Lung (tissue), 12 donors: ENCODE results near the gene ESYT3. TPM values are rescaled to one million over a fixed set of nuclear protein-coding genes. Genes with fewer than 3 reads are reported as not detected.
A peak's percentile ranks its signal among the peaks of the same experiment; 100 is the strongest.
"Not testable (repeated sequence)": the region's sequence is repeated elsewhere in the genome, so short reads cannot be mapped to it uniquely, and the experiment has no call there.

Experiments used
- ATAC-seq: fragments of 200-7000 bp; cut with Tn5 transposase; one replicate; pipeline ENCODE4 v1.9.1; 2020; ENCODE audit warnings: moderate number of reproducible peaks; ENCODE audit not compliant: insufficient read depth, low FRiP score
- DNase-seq, 3 donors: peaks; one replicate each; pipeline ENCODE4 v3.0.0-alpha.2; 2013 to 2017
- H3K27ac ChIP-seq, 2 donors: one replicate each; pipeline ENCODE4 v1.5.1; 2013; ENCODE audit warnings: mild to moderate bottlenecking in 2 of 2, moderate library complexity in 2 of 2, control low read depth in 1 of 2, inconsistent platforms in 1 of 2, low read depth in 1 of 2, low read length in 1 of 2
- H3K27me3 ChIP-seq, 3 donors: one replicate each; pipeline ENCODE4 v1.5.1; 2013; ENCODE audit warnings: low read length in 2 of 3; ENCODE audit not compliant: control insufficient read depth in 3 of 3, insufficient read depth in 3 of 3
- H3K36me3 ChIP-seq, 4 donors: one replicate each; pipeline ENCODE4 v1.5.1; 2013; ENCODE audit warnings: low read length in 4 of 4, mild to moderate bottlenecking in 1 of 4, moderate library complexity in 1 of 4; ENCODE audit not compliant: control insufficient read depth in 4 of 4, insufficient read depth in 4 of 4
- H3K4me1 ChIP-seq, 5 donors: one replicate each; pipeline ENCODE4 v1.5.1; 2013; ENCODE audit warnings: low read length in 5 of 5, mild to moderate bottlenecking in 2 of 5, moderate library complexity in 1 of 5; ENCODE audit not compliant: control insufficient read depth in 5 of 5, insufficient read depth in 5 of 5
- H3K4me3 ChIP-seq: one replicate; pipeline ENCODE4 v1.5.1; 2013; ENCODE audit warnings: mild to moderate bottlenecking, control low read depth, moderate library complexity
- H3K9ac ChIP-seq, 2 donors: one replicate each; pipeline ENCODE4 v1.5.1; 2013; ENCODE audit warnings: low read length in 2 of 2, control low read depth in 1 of 2; ENCODE audit not compliant: insufficient read depth in 1 of 2
- H3K9me3 ChIP-seq, 4 donors: one replicate each; pipeline ENCODE4 v1.5.1; 2013; ENCODE audit warnings: low read length in 3 of 4, mild to moderate bottlenecking in 1 of 4, moderate library complexity in 1 of 4; ENCODE audit not compliant: control insufficient read depth in 4 of 4, insufficient read depth in 3 of 4
- WGBS, 2 donors: extraction: QIAGEN DNeasy Blood & Tissue Kit; methylation state at CpG; one replicate each; pipeline ENCODE4 v1.1.7; 2013; 5-methylcytosine and 5-hydroxymethylcytosine counted together
- polyA plus RNA-seq, 2 donors: library from polyadenylated mRNA; stranded (reverse); fragments of 200-250 nt; gene quantifications; one replicate each; pipeline ENCODE4 v1.2.1, GENCODE V29; 2013
- total RNA-seq, 2 donors: library from RNA; depleted of rRNA in 1 of 2; stranded (reverse); fragments of >200 nt in 1 of 2; gene quantifications; one replicate each; pipeline ENCODE4 v1.2.1, GENCODE V29; 2014 to 2021
- TF ChIP-seq, protein P1 (sequence below): IDR thresholded peaks from 2 replicates; pipeline ENCODE4 v1.5.1; 2012; ENCODE audit warnings: mild to moderate bottlenecking; ENCODE audit errors: control extremely low read depth, extremely low read depth
- donor health status: control.
- donor health status: control.
- donor health status: Bipolar disorder and iron deficiency.
- donor health status: healthy.
- donor health status: DM: yes; HTN: yes; CAD: no.

Gene ESYT3
- total and polyA plus RNA-seq, 4 donors, result 5.7 to 71.0 (median 27.0) TPM

DNA sequence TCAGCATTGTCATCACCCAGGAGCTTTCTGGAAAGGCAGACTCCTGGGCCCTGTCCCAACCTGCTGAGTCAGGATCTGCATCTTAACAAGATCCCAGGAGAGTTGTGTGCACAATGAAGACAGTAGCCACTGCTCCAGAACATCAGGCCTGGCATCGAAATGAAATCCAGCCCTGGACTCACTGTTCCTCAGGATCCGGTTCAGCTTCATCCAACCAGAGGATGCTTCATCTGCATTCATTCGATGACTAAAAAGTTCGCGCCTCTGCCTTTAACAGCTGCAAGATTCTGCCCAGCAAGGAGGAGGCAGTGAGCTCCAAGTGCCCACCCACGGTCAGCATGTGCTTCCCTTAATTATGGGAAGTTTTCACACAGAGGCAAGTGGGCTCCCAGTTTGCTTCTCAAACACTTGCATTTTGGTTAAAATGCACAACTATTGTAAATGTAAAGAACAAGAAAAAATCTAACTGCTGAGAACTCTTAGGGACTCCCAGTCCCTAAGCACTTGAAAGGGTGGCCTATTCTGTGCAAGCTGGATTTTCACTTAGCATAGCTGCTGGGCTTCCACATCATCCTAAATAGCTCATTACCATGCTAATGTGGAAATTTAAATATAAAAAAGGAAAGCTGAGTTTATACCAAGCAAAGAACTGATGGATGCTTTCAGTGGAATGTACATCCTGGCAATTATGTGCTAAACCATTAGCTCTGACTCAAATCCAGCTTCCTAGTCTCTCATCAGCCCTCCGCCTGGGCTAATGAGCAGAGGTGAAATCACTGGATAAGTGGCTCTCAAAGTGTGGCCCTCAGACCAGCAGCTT, 25.5 kb upstream of the ESYT3 start:
- H3K9me3 ChIP-seq, result peaks cover 0 to 2% (median 0%) of the 10 kb centered on the region in 4 donors
- TF ChIP-seq, protein P1, sequence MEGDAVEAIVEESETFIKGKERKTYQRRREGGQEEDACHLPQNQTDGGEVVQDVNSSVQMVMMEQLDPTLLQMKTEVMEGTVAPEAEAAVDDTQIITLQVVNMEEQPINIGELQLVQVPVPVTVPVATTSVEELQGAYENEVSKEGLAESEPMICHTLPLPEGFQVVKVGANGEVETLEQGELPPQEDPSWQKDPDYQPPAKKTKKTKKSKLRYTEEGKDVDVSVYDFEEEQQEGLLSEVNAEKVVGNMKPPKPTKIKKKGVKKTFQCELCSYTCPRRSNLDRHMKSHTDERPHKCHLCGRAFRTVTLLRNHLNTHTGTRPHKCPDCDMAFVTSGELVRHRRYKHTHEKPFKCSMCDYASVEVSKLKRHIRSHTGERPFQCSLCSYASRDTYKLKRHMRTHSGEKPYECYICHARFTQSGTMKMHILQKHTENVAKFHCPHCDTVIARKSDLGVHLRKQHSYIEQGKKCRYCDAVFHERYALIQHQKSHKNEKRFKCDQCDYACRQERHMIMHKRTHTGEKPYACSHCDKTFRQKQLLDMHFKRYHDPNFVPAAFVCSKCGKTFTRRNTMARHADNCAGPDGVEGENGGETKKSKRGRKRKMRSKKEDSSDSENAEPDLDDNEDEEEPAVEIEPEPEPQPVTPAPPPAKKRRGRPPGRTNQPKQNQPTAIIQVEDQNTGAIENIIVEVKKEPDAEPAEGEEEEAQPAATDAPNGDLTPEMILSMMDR, result no peak
- H3K27me3 ChIP-seq, result no peaks in the 10 kb centered on the region
- peaks cover 0 to 11% (median 2%) of the 10 kb centered on the region in 4 donors for H3K36me3 ChIP-seq
- ATAC-seq (no peak), DNase-seq (no peak)
- H3K9ac ChIP-seq, result no peak overlapping the region
- H3K27ac ChIP-seq, result no peak overlapping the region
- no peaks in the 10 kb centered on the region for H3K4me1 ChIP-seq
- 70 to 77% methylated on average over 7 of the region's 7 CpGs for WGBS, 2 donors
- no peak overlapping the region for H3K4me3 ChIP-seq

DNA sequence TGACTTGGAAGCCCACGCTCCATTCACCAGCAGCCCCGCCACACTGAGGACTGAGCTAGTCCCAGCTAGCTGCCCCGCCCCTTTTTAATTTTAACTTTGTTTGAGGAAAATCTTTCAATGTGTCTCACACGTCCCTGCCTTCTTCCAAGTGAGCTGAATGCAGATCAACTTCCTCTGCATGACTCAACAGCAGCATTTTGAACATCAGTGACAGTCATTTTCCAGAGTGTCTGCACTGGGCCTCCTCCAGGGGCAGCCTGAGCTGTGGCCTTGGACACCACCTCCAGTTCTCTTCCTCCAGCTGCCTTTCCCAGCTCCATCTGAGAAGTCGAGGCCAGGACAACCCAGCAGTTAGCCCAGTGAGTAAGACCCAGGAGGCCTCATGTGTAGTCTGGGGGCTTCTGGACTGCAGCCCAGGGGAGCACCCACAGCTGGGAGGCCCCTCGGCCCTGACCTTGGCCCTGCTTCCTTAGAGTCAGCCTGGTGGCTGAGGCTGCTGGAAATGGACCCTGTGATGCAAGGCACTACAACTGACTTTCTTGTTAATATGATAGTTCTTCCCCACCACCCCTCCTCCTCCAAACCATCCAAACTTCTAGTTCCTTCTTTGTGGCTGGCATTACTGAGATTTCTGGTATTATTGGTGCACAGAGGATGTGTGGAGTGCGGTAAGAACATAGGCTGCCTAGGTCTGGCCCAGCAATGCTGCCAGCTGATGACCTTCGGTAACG, 21.4 kb upstream of the ESYT3 start:
- Histone ChIP-seq H3K9me3 (no peaks in the 10 kb centered on the region), H3K27ac (no peak overlapping the region), H3K4me3 (no peak overlapping the region), H3K9ac (no peak overlapping the region), H3K27me3 (no peaks in the 10 kb centered on the region), H3K4me1 (no peaks in the 10 kb centered on the region), H3K36me3 (no peaks in the 10 kb centered on the region)
- ATAC-seq, result no peak
- no peak for DNase-seq
- TF ChIP-seq, protein P1, result no peak
- WGBS, 2 donors, result 52 to 63% methylated on average over 9 of the region's 9 CpGs

DNA sequence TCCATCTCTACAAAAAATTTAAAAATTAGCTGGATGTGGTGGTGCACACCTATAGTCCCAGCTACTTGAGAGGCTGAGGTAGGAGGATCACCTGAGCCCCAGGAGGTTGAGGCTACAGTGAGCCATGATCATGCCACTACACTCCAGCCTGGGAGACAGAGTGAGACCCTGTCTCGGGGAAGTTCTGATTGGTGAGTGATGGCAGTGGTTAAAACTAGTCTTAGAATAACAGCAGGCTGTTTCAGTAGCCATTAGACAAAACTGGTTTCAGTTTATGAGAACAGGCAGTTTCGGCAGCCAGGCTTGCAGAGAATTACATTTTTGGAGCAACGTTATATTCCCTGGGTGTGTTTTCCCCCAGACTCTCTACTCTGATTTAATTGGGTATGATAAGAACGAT, 18.2 kb upstream of the ESYT3 start:
- ATAC-seq, result not testable (repeated sequence)

DNA sequence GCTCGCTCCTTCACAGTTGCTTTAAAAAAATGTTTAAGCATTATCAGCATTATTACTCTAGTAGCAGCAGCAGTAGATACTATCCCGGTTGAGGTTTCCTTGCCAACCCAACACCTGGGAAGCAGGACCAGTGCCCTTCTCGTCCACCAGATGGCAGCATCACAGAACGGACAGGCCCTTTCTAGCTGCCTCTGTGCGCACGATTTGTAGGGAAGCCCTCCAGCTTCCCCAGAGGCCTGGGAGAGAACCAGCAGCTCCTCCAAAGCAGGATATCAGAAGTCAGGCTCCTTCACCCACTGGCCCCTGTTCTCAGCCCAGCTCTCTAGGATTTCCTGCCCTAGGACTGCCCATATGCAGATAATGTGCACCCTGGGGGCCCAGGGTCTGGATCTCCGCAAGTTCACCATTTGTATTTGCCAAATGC, 16.8 kb upstream of the ESYT3 start:
- Histone ChIP-seq H3K36me3 (no peaks in the 10 kb centered on the region), H3K9ac (no peak overlapping the region), H3K9me3 (no peaks in the 10 kb centered on the region), H3K4me1 (no peaks in the 10 kb centered on the region), H3K27ac (no peak overlapping the region), H3K27me3 (no peaks in the 10 kb centered on the region), H3K4me3 (no peak overlapping the region)
- ATAC-seq (peak; percentile 93), DNase-seq (peak; percentile 85 to 89 (median 86))
- 15 to 17% methylated on average over 7 of the region's 7 CpGs for WGBS, 2 donors
- TF ChIP-seq, protein P1, result peak; percentile 83

More for the DNA sequence above, 18.2 kb upstream of the ESYT3 start:
- H3K4me1 ChIP-seq, H3K27ac ChIP-seq, H3K9ac ChIP-seq, DNase-seq, H3K36me3 ChIP-seq, H3K9me3 ChIP-seq, H3K4me3 ChIP-seq, H3K27me3 ChIP-seq: not testable (repeated sequence)
- 84 to 94% methylated on average over 4 of the region's 4 CpGs for WGBS, 2 donors
